Fibroblast of mammary gland (primary cell): Measurements from ENCODE around the gene FRY.
A peak's percentile ranks its signal among the peaks of the same experiment; 100 is the strongest.

Source experiments
- DNase-seq: peaks from one replicate; pipeline ENCODE4 v3.0.0-alpha.2; 2010; ENCODE audit warnings: low read depth
- H3K4me3 ChIP-seq: 2 replicates; pipeline ENCODE4 v1.5.1; 2011; ENCODE audit warnings: low read depth, mild to moderate bottlenecking, low read length, moderate library complexity; ENCODE audit not compliant: control insufficient read depth
- TF ChIP-seq, protein P1 (sequence below): conservative IDR thresholded peaks from 2 replicates; pipeline ENCODE4 v1.5.1; 2011; ENCODE audit warnings: low read depth, low read length, inconsistent platforms; ENCODE audit not compliant: control insufficient read depth, insufficient read depth

FRY gene

GRCh38 chr13:32059511-32059984 lies 28.0 kb downstream of the FRY start:
- TF ChIP-seq, protein P1, sequence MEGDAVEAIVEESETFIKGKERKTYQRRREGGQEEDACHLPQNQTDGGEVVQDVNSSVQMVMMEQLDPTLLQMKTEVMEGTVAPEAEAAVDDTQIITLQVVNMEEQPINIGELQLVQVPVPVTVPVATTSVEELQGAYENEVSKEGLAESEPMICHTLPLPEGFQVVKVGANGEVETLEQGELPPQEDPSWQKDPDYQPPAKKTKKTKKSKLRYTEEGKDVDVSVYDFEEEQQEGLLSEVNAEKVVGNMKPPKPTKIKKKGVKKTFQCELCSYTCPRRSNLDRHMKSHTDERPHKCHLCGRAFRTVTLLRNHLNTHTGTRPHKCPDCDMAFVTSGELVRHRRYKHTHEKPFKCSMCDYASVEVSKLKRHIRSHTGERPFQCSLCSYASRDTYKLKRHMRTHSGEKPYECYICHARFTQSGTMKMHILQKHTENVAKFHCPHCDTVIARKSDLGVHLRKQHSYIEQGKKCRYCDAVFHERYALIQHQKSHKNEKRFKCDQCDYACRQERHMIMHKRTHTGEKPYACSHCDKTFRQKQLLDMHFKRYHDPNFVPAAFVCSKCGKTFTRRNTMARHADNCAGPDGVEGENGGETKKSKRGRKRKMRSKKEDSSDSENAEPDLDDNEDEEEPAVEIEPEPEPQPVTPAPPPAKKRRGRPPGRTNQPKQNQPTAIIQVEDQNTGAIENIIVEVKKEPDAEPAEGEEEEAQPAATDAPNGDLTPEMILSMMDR = no peak
- H3K4me3 ChIP-seq = no peak overlapping the region
- DNase-seq = no peak

DNA sequence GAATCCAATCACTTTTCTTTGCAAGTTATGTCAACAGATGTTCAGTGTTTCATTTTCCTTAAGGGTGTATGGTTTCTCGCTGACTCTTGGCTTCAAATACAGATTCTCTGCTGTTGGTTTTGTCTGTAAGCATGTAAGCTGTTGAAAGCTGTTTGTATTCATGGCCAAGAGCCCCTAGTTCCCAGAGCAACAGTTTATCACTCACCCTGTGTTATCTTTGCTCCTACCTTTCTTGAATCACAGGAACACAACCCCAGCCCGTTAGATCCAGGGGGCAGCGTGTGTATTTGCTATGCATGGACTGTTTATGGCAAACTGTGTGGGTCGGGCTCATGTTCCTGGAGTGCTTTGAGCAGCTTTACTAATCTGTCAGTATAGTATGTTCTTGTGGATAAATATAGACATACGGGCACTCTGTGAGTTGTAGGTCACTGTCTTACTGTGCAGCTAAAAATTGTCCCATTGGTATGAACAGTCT lies 28.9 kb downstream of the FRY start:
- no peak overlapping the region for H3K4me3 ChIP-seq
- TF ChIP-seq, protein P1 = no peak
- DNase-seq = no peak

DNA sequence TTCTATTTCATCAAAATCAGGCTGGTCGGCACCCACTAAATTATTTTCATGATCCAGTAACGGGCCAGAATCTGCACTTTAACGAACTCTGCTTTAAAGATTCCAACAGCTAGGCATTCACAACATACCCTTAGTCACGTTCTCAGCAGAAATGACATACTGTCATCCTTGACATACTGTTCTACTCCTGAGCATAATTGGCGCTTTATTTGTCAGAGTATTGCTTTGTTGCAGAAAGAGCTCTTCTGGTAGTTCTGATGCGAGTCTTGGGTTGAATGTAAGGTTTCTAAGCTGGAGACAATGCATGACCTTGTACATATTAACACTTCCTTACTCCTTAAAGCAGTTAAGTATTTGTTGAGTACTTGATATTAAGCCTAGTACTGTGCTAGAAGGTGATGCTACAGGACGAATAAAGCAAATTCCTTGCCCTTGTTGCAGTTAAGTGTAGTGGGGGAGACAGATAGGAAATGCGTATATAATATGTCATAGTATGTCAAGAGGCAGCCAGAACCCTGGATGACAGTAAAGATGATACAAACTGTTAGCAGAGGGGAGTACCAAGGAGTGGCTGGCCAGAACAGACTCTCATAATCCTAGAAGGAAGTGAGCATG lies 32.2 kb downstream of the FRY start:
- TF ChIP-seq, protein P1 = no peak
- H3K4me3 ChIP-seq = no peak overlapping the region

DNA sequence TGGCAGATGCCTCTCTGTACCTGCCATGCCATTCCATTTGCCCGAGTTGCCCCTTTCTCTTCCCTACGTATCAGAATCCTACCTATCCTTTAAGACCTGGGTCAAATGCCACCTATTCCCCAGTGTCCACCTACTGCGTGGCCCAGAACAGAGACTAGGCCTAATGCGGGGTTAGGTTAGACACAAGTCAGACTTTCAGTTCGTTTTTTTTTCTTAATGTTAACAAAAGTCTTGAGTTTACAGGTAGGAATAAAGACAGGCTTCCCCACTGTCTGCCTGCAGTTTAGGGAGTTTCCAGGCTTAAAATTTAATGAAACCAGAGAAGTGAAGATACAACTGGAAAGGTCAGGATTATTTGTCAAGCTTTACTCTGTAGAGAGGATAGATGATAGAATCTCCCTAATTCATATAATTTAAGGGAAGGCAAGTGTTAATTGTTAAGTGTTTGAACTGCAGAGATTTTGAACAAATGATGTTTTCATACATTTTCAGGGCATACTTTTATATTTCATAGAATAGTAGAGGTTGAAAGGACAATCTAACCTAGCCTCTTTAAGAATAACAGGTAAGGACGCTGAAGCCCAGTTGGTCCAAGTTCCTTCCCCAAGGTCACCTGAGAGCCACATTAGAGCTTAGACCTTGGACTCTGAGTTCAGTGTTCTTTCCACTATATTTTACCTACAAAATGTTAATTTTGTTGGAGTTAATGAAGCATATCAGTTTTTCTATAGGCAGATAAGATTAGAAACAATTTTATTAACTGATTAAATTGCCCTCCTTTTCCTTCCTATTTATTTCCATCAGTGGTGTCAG lies 35.8 kb downstream of the FRY start:
- no peak for DNase-seq

More for the DNA sequence above, 32.2 kb downstream of the FRY start:
- DNase-seq = no peak

DNA sequence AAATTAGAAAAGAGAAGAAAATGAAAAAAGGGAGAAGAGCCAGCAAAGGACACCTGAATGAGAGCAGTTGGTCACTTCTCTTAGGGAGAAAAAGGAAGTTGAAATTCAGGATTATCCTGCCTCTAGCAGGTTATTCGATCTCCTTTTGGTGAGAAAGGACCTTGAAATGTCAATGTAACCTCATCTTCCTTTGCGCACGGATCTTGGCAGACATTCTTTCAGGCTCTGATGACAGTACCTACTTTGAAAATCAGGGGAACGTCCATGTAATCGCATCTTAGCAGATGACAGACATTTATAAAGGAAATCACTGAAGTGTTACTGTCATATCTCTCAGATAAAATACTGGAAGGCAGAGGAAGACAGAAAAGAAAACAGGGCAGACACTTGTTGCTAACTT lies 36.7 kb downstream of the FRY start:
- no peak overlapping the region for H3K4me3 ChIP-seq
- TF ChIP-seq, protein P1 = no peak
- DNase-seq = no peak

More for the DNA sequence above, 35.8 kb downstream of the FRY start:
- H3K4me3 ChIP-seq = no peak overlapping the region
- TF ChIP-seq, protein P1 = no peak

GRCh38 chr13:32073180-32073864 lies 41.7 kb downstream of the FRY start:
- no peak overlapping the region for H3K4me3 ChIP-seq
- TF ChIP-seq, protein P1 = no peak
- DNase-seq = peak; percentile 14
